MCF 10A (cell line): ENCODE results near the gene TUBGCP2. TPM values are rescaled to one million over a fixed set of nuclear protein-coding genes. Genes with fewer than 3 reads are reported as not detected.
A peak's percentile ranks its signal among the peaks of the same experiment; 100 is the strongest.

Experiments
- BruUV-seq: library from RNA; stranded (reverse); fragments of 400-500 nt; replicated peaks from 2 replicates; lab custom pipeline; 2021; lab: Mats Ljungman, UMichigan
- CTCF ChIA-PET: fragments of 300-600 bp; sonication (Branson Sonifier 250); formaldehyde crosslinking; extraction: SDS; loops from one replicate; lab custom pipeline; 2021; ENCODE audit warnings: antibody characterized with exemption, inconsistent platforms; lab: Yijun Ruan, JAX
- POLR2A ChIA-PET: fragments of 300-600, 350-650 bp; sonication (Branson Sonifier 250); formaldehyde crosslinking; extraction: SDS; loops from one replicate; lab custom pipeline; 2020; ENCODE audit warnings: antibody characterized with exemption, inconsistent platforms; lab: Yijun Ruan, JAX
- DNase-seq: peaks from one replicate; pipeline ENCODE4 v3.0.0-alpha.2; 2018; ENCODE audit not compliant: unreplicated experiment
- H3K27ac Mint-ChIP-seq: one replicate; pipeline ENCODE4 v1.8.0; 2022; ENCODE audit warnings: mild to moderate bottlenecking, low read depth, mixed read lengths; ENCODE audit not compliant: unreplicated experiment
- H3K27me3 Mint-ChIP-seq: one replicate; pipeline ENCODE4 v1.8.0; 2022; ENCODE audit warnings: mixed read lengths; ENCODE audit not compliant: insufficient read depth, unreplicated experiment
- H3K36me3 Mint-ChIP-seq: one replicate; pipeline ENCODE4 v1.8.0; 2022; ENCODE audit warnings: mild to moderate bottlenecking, moderate library complexity, mixed read lengths; ENCODE audit not compliant: insufficient read depth, unreplicated experiment
- H3K4me1 Mint-ChIP-seq: one replicate; pipeline ENCODE4 v1.8.0; 2022; ENCODE audit warnings: mixed read lengths; ENCODE audit not compliant: insufficient read depth, unreplicated experiment
- H3K4me3 Mint-ChIP-seq: one replicate; pipeline ENCODE4 v1.8.0; 2022; ENCODE audit warnings: mild to moderate bottlenecking, moderate library complexity, mixed read lengths; ENCODE audit not compliant: unreplicated experiment
- H3K9me3 Mint-ChIP-seq: one replicate; pipeline ENCODE4 v1.8.0; 2022; ENCODE audit warnings: mixed read lengths; ENCODE audit not compliant: unreplicated experiment
- intact Hi-C: fragments of 100-400 bp; cut with micrococcal nuclease; formaldehyde crosslinking; loops from 2 replicates; pipeline ENCODE4 v1.14.1; 2022
- total RNA-seq: library from RNA; stranded (reverse); gene quantifications from 2 replicates; pipeline ENCODE4 v1.2.3, GENCODE V29; 2022
- TF ChIP-seq, protein P1 (sequence below): fragments of 200-600 bp; IDR thresholded peaks from one replicate; pipeline ENCODE4 v1.8.0; 2022; ENCODE audit warnings: antibody characterized with exemption, mild to moderate bottlenecking; ENCODE audit not compliant: unreplicated experiment

Gene TUBGCP2
- total RNA-seq, 1 experiment from 2014 or later: 95.9 TPM

DNA sequence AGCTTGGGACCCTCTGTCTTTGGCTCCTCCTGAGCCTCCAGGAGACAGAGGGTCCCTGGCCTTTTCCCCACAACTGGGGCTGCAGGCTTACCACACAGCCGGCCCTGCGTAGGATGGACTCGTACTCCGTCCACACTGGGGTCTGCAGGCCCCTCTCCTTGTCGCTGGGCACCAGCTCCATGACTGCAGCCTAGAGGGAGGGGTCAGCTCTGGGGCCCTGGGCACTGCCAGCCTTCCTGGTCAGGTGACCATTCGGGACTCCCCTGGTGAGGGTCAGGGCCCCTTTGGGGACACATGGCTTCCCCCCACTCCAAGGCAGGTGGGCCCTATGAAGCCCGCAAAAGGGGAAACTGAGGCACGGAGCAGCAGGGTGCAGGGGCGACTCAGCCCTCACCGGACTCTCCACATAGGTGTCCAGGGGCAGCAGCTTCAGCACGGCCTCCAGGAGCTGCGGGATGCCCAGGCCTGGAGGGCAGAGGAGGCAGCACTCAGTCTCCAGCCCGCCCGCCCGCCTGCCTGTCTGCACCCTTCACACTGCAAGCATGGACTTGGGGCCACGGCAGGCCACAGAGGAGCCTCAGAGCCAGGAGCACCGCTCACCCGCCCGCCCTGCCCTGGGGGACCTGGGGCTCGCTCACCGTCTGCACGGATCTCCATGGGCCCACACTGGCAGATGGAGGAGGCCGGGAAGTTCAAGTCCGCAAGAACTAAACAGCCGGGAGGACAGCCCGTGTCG is 48.0 kb upstream of the TUBGCP2 start:
- intact Hi-C loops: no loop called here
- Mint-ChIP-seq H3K27me3 (no peaks in the 10 kb centered on the region), H3K4me3 (peak overlapping the region; percentile 68), H3K9me3 (no peaks in the 10 kb centered on the region), H3K4me1 (no peaks in the 10 kb centered on the region), H3K27ac (no peak overlapping the region), H3K36me3 (peaks cover 9% of the 10 kb centered on the region)
- TF ChIP-seq, protein P1, sequence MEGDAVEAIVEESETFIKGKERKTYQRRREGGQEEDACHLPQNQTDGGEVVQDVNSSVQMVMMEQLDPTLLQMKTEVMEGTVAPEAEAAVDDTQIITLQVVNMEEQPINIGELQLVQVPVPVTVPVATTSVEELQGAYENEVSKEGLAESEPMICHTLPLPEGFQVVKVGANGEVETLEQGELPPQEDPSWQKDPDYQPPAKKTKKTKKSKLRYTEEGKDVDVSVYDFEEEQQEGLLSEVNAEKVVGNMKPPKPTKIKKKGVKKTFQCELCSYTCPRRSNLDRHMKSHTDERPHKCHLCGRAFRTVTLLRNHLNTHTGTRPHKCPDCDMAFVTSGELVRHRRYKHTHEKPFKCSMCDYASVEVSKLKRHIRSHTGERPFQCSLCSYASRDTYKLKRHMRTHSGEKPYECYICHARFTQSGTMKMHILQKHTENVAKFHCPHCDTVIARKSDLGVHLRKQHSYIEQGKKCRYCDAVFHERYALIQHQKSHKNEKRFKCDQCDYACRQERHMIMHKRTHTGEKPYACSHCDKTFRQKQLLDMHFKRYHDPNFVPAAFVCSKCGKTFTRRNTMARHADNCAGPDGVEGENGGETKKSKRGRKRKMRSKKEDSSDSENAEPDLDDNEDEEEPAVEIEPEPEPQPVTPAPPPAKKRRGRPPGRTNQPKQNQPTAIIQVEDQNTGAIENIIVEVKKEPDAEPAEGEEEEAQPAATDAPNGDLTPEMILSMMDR: no peak
- ChIA-PET POLR2A (interaction anchor here (0.7 to 1.2 kb wide), 2 partner anchors 9 to 14 kb away, joined by 3 to 4 read pairs; partner anchors contain the start of gene PRAP1), CTCF (interaction anchor here (1.3 kb wide), 1 partner anchor 27 kb away, joined by 4 read pairs; no protein-coding TSS in a partner anchor)
- DNase-seq: no peak
- BruUV-seq: TSS peak; percentile 12

GRCh38 chr10:133355991-133356390 is 47.3 kb upstream of the TUBGCP2 start:
- no peak for DNase-seq
- BruUV-seq: no TSS peak
- POLR2A ChIA-PET: no interaction called here
- Mint-ChIP-seq H3K9me3 (no peaks in the 10 kb centered on the region), H3K4me3 (peak overlapping the region; percentile 68), H3K27me3 (no peaks in the 10 kb centered on the region), H3K27ac (no peak overlapping the region), H3K4me1 (no peaks in the 10 kb centered on the region), H3K36me3 (peaks cover 2% of the 10 kb centered on the region)
- intact Hi-C loops: no loop called here
- CTCF ChIA-PET: interaction anchor here (1.3 kb wide), 1 partner anchor 26 kb away, joined by 4 read pairs; no protein-coding TSS in a partner anchor
- TF ChIP-seq, protein P1: no peak

- intact Hi-C loops: no loop called here
- Mint-ChIP-seq H3K27ac (no peak overlapping the region), H3K4me1 (no peaks in the 10 kb centered on the region), H3K4me3 (no peak overlapping the region), H3K9me3 (no peaks in the 10 kb centered on the region), H3K36me3 (no peaks in the 10 kb centered on the region), H3K27me3 (no peaks in the 10 kb centered on the region)
- BruUV-seq: no TSS peak
- TF ChIP-seq, protein P1: no peak
- POLR2A ChIA-PET: no interaction called here
- DNase-seq: no peak
- CTCF ChIA-PET: no interaction called here
Measured at GRCh38 chr10:133355266-133355665, 46.6 kb upstream of the TUBGCP2 start.

- intact Hi-C loops: no loop called here
- no peaks in the 10 kb centered on the region for H3K4me1 Mint-ChIP-seq
- no peaks in the 10 kb centered on the region for H3K36me3 Mint-ChIP-seq
- H3K27me3 Mint-ChIP-seq: no peaks in the 10 kb centered on the region
- ChIA-PET POLR2A (no interaction called here), CTCF (no interaction called here)
- H3K27ac Mint-ChIP-seq: no peak overlapping the region
- no peak overlapping the region for H3K4me3 Mint-ChIP-seq
- TF ChIP-seq, protein P1: no peak
- no peak for DNase-seq
- H3K9me3 Mint-ChIP-seq: no peaks in the 10 kb centered on the region
- no TSS peak for BruUV-seq
Measured at GRCh38 chr10:133354672-133355240, 46.1 kb upstream of the TUBGCP2 start.
